Mesenchymal stem cell (in vitro differentiated cells and primary cell): ENCODE measurements around the gene ZYX.
A peak's percentile ranks its signal among the peaks of the same experiment; 100 is the strongest.

ENCODE experiments used
- DNase-seq: peaks from one replicate; pipeline ENCODE4 v3.0.0-alpha.2; 2013
- H2AFZ ChIP-seq: one replicate; pipeline ENCODE4 v1.6.1; 2013; ENCODE audit warnings: low read depth, mild to moderate bottlenecking, control low read depth, inconsistent platforms, low read length, moderate library complexity
- H2AK5ac ChIP-seq: 2 replicates; pipeline ENCODE4 v1.6.1; 2013; ENCODE audit warnings: low read length, moderate library complexity, mild to moderate bottlenecking, inconsistent platforms; ENCODE audit not compliant: severe bottlenecking
- H2BK120ac ChIP-seq: one replicate; pipeline ENCODE4 v1.6.1; 2013; ENCODE audit warnings: low read depth, mild to moderate bottlenecking, inconsistent platforms, low read length, moderate library complexity
- H2BK12ac ChIP-seq, 2 experiments: one replicate each; pipeline ENCODE4 v1.6.1; 2013; ENCODE audit warnings: inconsistent platforms in 2 of 2, low read length in 2 of 2, mild to moderate bottlenecking in 2 of 2, moderate library complexity in 2 of 2, control low read depth in 1 of 2
- H2BK15ac ChIP-seq: one replicate; pipeline ENCODE4 v1.6.1; 2013; ENCODE audit warnings: mild to moderate bottlenecking, low read depth, inconsistent platforms; ENCODE audit not compliant: poor library complexity, severe bottlenecking
- H2BK5ac ChIP-seq: 2 replicates; pipeline ENCODE4 v1.6.1; 2013; ENCODE audit warnings: low read depth, mild to moderate bottlenecking, low read length, control low read depth, inconsistent platforms; ENCODE audit not compliant: poor library complexity, severe bottlenecking
- H3K14ac ChIP-seq, 2 experiments: one replicate each; pipeline ENCODE4 v1.6.1; 2013; ENCODE audit warnings: inconsistent platforms in 2 of 2, low read length in 2 of 2, control low read depth in 1 of 2, mild to moderate bottlenecking in 1 of 2, moderate library complexity in 1 of 2
- H3K18ac ChIP-seq, 2 experiments: one replicate each; pipeline ENCODE4 v1.6.1; 2013; ENCODE audit warnings: inconsistent platforms in 2 of 2, low read length in 2 of 2, control low read depth in 1 of 2, low read depth in 1 of 2, mild to moderate bottlenecking in 1 of 2
- H3K23ac ChIP-seq, 2 experiments: one replicate each; pipeline ENCODE4 v1.6.1; 2013; ENCODE audit warnings: inconsistent platforms in 2 of 2, low read length in 2 of 2, mild to moderate bottlenecking in 2 of 2, moderate library complexity in 2 of 2, control low read depth in 1 of 2
- H3K27ac ChIP-seq: 2 replicates; pipeline ENCODE4 v1.5.1; 2013; ENCODE audit warnings: mild to moderate bottlenecking, moderate library complexity, low read length, control low read depth, inconsistent platforms; ENCODE audit not compliant: poor library complexity, severe bottlenecking
- H3K27me3 ChIP-seq, 2 experiments: 2 replicates each; pipeline versions ENCODE4 v1.6.1 to v1.7.0; 2013; ENCODE audit warnings: low read length in 2 of 2, mild to moderate bottlenecking in 2 of 2, moderate library complexity in 2 of 2, control low read depth in 1 of 2, inconsistent platforms in 1 of 2; ENCODE audit not compliant: control insufficient read depth in 1 of 2, insufficient read depth in 1 of 2
- H3K36me3 ChIP-seq, 2 experiments: 2 replicates each; pipeline versions ENCODE4 v1.6.1 to v1.7.0; 2013; ENCODE audit warnings: low read length in 2 of 2, control low read depth in 1 of 2, inconsistent platforms in 1 of 2, low read depth in 1 of 2, mild to moderate bottlenecking in 1 of 2; ENCODE audit not compliant: insufficient read depth in 2 of 2, control insufficient read depth in 1 of 2
- H3K4ac ChIP-seq, 2 experiments: one replicate each; pipeline ENCODE4 v1.6.1; 2013; ENCODE audit warnings: inconsistent platforms in 2 of 2, low read length in 2 of 2, mild to moderate bottlenecking in 2 of 2, moderate library complexity in 2 of 2, control low read depth in 1 of 2, low read depth in 1 of 2
- H3K4me1 ChIP-seq: 2 replicates; pipeline ENCODE4 v1.6.1; 2013; ENCODE audit warnings: low read depth, low read length, control low read depth; ENCODE audit not compliant: control insufficient read depth, insufficient read depth
- H3K4me2 ChIP-seq: 2 replicates; pipeline ENCODE4 v1.6.1; 2013; ENCODE audit warnings: low read length, mild to moderate bottlenecking, inconsistent platforms; ENCODE audit not compliant: poor library complexity, severe bottlenecking
- H3K4me3 ChIP-seq, 2 experiments: 2 replicates each; pipeline versions ENCODE4 v1.5.1 to v1.7.0; 2013; ENCODE audit warnings: low read length in 2 of 2, mild to moderate bottlenecking in 2 of 2, control low read depth in 1 of 2, low read depth in 1 of 2; ENCODE audit not compliant: insufficient read depth in 1 of 2
- H3K79me1 ChIP-seq: replicated peaks from 2 replicates; pipeline ENCODE4 v1.6.1; 2013; ENCODE audit warnings: mild to moderate bottlenecking, control low read depth, low read length, inconsistent platforms; ENCODE audit not compliant: poor library complexity, severe bottlenecking
- H3K9ac ChIP-seq: 2 replicates; pipeline ENCODE4 v1.7.0; 2013; ENCODE audit warnings: mild to moderate bottlenecking, low read length, moderate library complexity
- H3K9me3 ChIP-seq: 2 replicates; pipeline ENCODE4 v1.7.0; 2013; ENCODE audit warnings: mild to moderate bottlenecking, low read length; ENCODE audit not compliant: control insufficient read depth
- H4K8ac ChIP-seq: one replicate; pipeline ENCODE4 v1.6.1; 2013; ENCODE audit warnings: inconsistent platforms, mild to moderate bottlenecking, low read length, moderate library complexity
- H4K91ac ChIP-seq: one replicate; pipeline ENCODE4 v1.6.1; 2013; ENCODE audit warnings: mild to moderate bottlenecking, low read length, inconsistent platforms
- WGBS: methylation state at CpG from one replicate; pipeline ENCODE4 v1.1.7; 2013; ENCODE audit warnings: mixed read lengths; 5-methylcytosine and 5-hydroxymethylcytosine counted together

ZYX gene

GRCh38 chr7:143393267-143394041 lies 12.3 kb downstream of the ZYX start:
- H3K4me1 ChIP-seq: peaks cover 25% of the 10 kb centered on the region
- H2BK5ac ChIP-seq: no peak overlapping the region
- no peaks in the 10 kb centered on the region for H3K27me3 ChIP-seq
- no peak for DNase-seq
- no peak overlapping the region for H2BK120ac ChIP-seq
- 92% methylated on average over 14 of the region's 14 CpGs for WGBS
- H3K9me3 ChIP-seq: no peaks in the 10 kb centered on the region
- H2BK12ac ChIP-seq: no peak overlapping the region
- H3K27ac ChIP-seq: no peak overlapping the region
- H3K18ac ChIP-seq: no peak overlapping the region
- H3K4ac ChIP-seq: no peak overlapping the region
- no peak overlapping the region for H3K4me2 ChIP-seq
- no peak overlapping the region for H4K91ac ChIP-seq
- no peak overlapping the region for H2AFZ ChIP-seq
- H3K79me1 ChIP-seq: peaks cover 6% of the 10 kb centered on the region
- no peak overlapping the region for H2AK5ac ChIP-seq
- no peak overlapping the region for H2BK15ac ChIP-seq
- H3K23ac ChIP-seq: no peak overlapping the region
- no peak overlapping the region for H4K8ac ChIP-seq
- no peak overlapping the region for H3K4me3 ChIP-seq
- no peak overlapping the region for H3K14ac ChIP-seq
- peaks cover 41 to 47% of the 10 kb centered on the region in 2 experiments for H3K36me3 ChIP-seq
- peak overlapping the region; percentile 92 for H3K9ac ChIP-seq

GRCh38 chr7:143394068-143394467 lies 12.9 kb downstream of the ZYX start:
- Histone ChIP-seq H2BK5ac (no peak overlapping the region), H3K79me1 (peaks cover 2% of the 10 kb centered on the region), H3K18ac (no peak overlapping the region), H2BK15ac (no peak overlapping the region), H3K14ac (no peak overlapping the region), H3K23ac (no peak overlapping the region), H3K36me3 (peaks cover 35 to 41% of the 10 kb centered on the region in 2 experiments), H4K91ac (no peak overlapping the region), H3K4ac (no peak overlapping the region), H3K4me2 (no peak overlapping the region), H3K9me3 (no peaks in the 10 kb centered on the region), H3K27ac (no peak overlapping the region), H2BK12ac (no peak overlapping the region), H2AFZ (no peak overlapping the region), H2AK5ac (no peak overlapping the region), H4K8ac (no peak overlapping the region), H3K27me3 (no peaks in the 10 kb centered on the region), H3K9ac (no peak overlapping the region), H2BK120ac (no peak overlapping the region), H3K4me3 (no peak overlapping the region), H3K4me1 (peaks cover 22% of the 10 kb centered on the region)
- DNase-seq: no peak
- WGBS: 98% methylated on average over 4 of the region's 6 CpGs

- Histone ChIP-seq H3K18ac (no peak overlapping the region), H2BK12ac (no peak overlapping the region), H3K27me3 (no peaks in the 10 kb centered on the region), H2AK5ac (no peak overlapping the region), H3K4ac (no peak overlapping the region), H3K79me1 (peaks cover 2% of the 10 kb centered on the region), H3K4me3 (no peak overlapping the region), H3K36me3 (peaks cover 28 to 34% of the 10 kb centered on the region in 2 experiments), H3K27ac (no peak overlapping the region), H2BK5ac (no peak overlapping the region), H4K91ac (no peak overlapping the region), H2BK120ac (no peak overlapping the region), H2AFZ (no peak overlapping the region), H2BK15ac (no peak overlapping the region), H3K4me2 (no peak overlapping the region), H4K8ac (no peak overlapping the region), H3K9ac (no peak overlapping the region), H3K4me1 (peaks cover 19% of the 10 kb centered on the region), H3K14ac (no peak overlapping the region), H3K9me3 (no peaks in the 10 kb centered on the region), H3K23ac (no peak overlapping the region)
- DNase-seq: no peak
- 93% methylated on average over 6 of the region's 6 CpGs for WGBS
These were observed 13.6 kb downstream of the ZYX start for GRCh38 chr7:143394777-143395176.

- no peak overlapping the region for H3K9ac ChIP-seq
- H2AFZ ChIP-seq: no peak overlapping the region
- H3K27ac ChIP-seq: no peak overlapping the region
- H3K9me3 ChIP-seq: no peaks in the 10 kb centered on the region
- H3K14ac ChIP-seq: no peak overlapping the region
- H2BK15ac ChIP-seq: peak overlapping the region; percentile 50
- no peak overlapping the region for H2BK12ac ChIP-seq
- H2BK5ac ChIP-seq: no peak overlapping the region
- no peak overlapping the region for H3K18ac ChIP-seq
- H3K36me3 ChIP-seq: peaks cover 21 to 27% of the 10 kb centered on the region in 2 experiments
- no peaks in the 10 kb centered on the region for H3K27me3 ChIP-seq
- no peak overlapping the region for H2AK5ac ChIP-seq
- H3K79me1 ChIP-seq: no peaks in the 10 kb centered on the region
- 87% methylated on average over 21 of the region's 21 CpGs for WGBS
- H3K23ac ChIP-seq: no peak overlapping the region
- no peak overlapping the region for H4K91ac ChIP-seq
- H3K4me1 ChIP-seq: peaks cover 16% of the 10 kb centered on the region
- no peak overlapping the region for H3K4ac ChIP-seq
- no peak overlapping the region for H3K4me2 ChIP-seq
- H4K8ac ChIP-seq: no peak overlapping the region
- no peak overlapping the region for H3K4me3 ChIP-seq
- no peak overlapping the region for H2BK120ac ChIP-seq
- DNase-seq: no peak
These were observed 14.3 kb downstream of the ZYX start for GRCh38 chr7:143395187-143396149.
